ENCODE data around the gene GNB1. TPM values are rescaled to one million over a fixed set of nuclear protein-coding genes. Genes with fewer than 3 reads are reported as not detected.
"Not testable (repeated sequence)": the region's sequence is repeated elsewhere in the genome, so short reads cannot be mapped to it uniquely, and the experiment has no call there.

The GNB1 gene
- total RNA-seq, 1 experiment from 2014 or later: 339 TPM

GRCh38 chr1:1937549-1938275 lies 46.8 kb upstream of the GNB1 start:
- Mint-ChIP-seq H3K4me3 (no peak overlapping the region), H3K36me3 (peaks cover 5% of the 10 kb centered on the region; the same call in 1 of the 2 replicates), H3K9me3 (peaks cover 18% of the 10 kb centered on the region), H3K27ac (no peak overlapping the region), H3K27me3 (ENCODE audit: low read depth) (no peaks in the 10 kb centered on the region), H3K4me1 (no peaks in the 10 kb centered on the region)
- ChIA-PET POLR2A (no interaction called here), CTCF (no interaction called here)
- ATAC-seq (no peak), DNase-seq (ENCODE audit: low spot score) (no peak)
- no peak for TF ChIP-seq RELA (CRISPR knock-in tag; IDR thresholded peaks at IDR 0.05; ENCODE audit: borderline replicate concordance)
- no peak for TF ChIP-seq SMAD4 (CRISPR knock-in tag; IDR thresholded peaks at IDR 0.05)
- TF ChIP-seq ELF4 (CRISPR knock-in tag; IDR thresholded peaks at IDR 0.05; ENCODE audit: low read depth): no peak
- no peak for TF ChIP-seq USF2 (CRISPR knock-in tag; IDR thresholded peaks at IDR 0.05)
- TF ChIP-seq ZNF138 (CRISPR knock-in tag; conservative IDR thresholded peaks at IDR 0.05): no peak
- TF ChIP-seq GRHL2 (CRISPR knock-in tag; IDR thresholded peaks at IDR 0.05; ENCODE audit: insufficient replicate concordance, severe bottlenecking): no peak

- Mint-ChIP-seq H3K4me1 (no peaks in the 10 kb centered on the region), H3K4me3 (no peak overlapping the region), H3K27me3 (ENCODE audit: low read depth) (no peaks in the 10 kb centered on the region), H3K27ac (no peak overlapping the region), H3K9me3 (peaks cover 18% of the 10 kb centered on the region), H3K36me3 (peaks cover 5% of the 10 kb centered on the region; the same call in 1 of the 2 replicates)
- DNase-seq (ENCODE audit: low spot score) (no peak), ATAC-seq (no peak)
- no peak for TF ChIP-seq E2F1 (CRISPR knock-in tag; IDR thresholded peaks at IDR 0.05)
- TF ChIP-seq NR1H2 (CRISPR knock-in tag; IDR thresholded peaks at IDR 0.05): no peak
- TF ChIP-seq TCF7 (CRISPR knock-in tag; IDR thresholded peaks at IDR 0.05; ENCODE audit: low read depth): no peak
- TF ChIP-seq CBFB (CRISPR knock-in tag; IDR thresholded peaks at IDR 0.05; ENCODE audit: low read depth): no peak
- no peak for TF ChIP-seq NFATC4 (CRISPR knock-in tag; IDR thresholded peaks at IDR 0.05)
- no peak for TF ChIP-seq ZNF396 (CRISPR knock-in tag; IDR thresholded peaks at IDR 0.05; ENCODE audit: borderline replicate concordance)
- no peak for TF ChIP-seq FOXK1 (CRISPR knock-in tag; IDR thresholded peaks at IDR 0.05)
- TF ChIP-seq TEAD1 (CRISPR knock-in tag; IDR thresholded peaks at IDR 0.05): no peak
- no peak for TF ChIP-seq FOXP4 (CRISPR knock-in tag; IDR thresholded peaks at IDR 0.05)
- no peak for TF ChIP-seq TP53 (CRISPR knock-in tag; IDR thresholded peaks at IDR 0.05)
- TF ChIP-seq GABPB1 (CRISPR knock-in tag; IDR thresholded peaks at IDR 0.05): no peak
- no peak for TF ChIP-seq ETV6 (CRISPR knock-in tag; IDR thresholded peaks at IDR 0.05)
- no peak for TF ChIP-seq TEAD4 (CRISPR knock-in tag; IDR thresholded peaks at IDR 0.05)
- no peak for TF ChIP-seq E2F4 (CRISPR knock-in tag; IDR thresholded peaks at IDR 0.05; ENCODE audit: borderline replicate concordance, low read depth)
- no peak for TF ChIP-seq RELA (CRISPR knock-in tag; IDR thresholded peaks at IDR 0.05; ENCODE audit: borderline replicate concordance)
- TF ChIP-seq SOX15 (CRISPR knock-in tag; IDR thresholded peaks at IDR 0.05): no peak
- no peak for TF ChIP-seq ZSCAN18 (CRISPR knock-in tag; IDR thresholded peaks at IDR 0.05)
- no peak for TF ChIP-seq MYBL2 (CRISPR knock-in tag; IDR thresholded peaks at IDR 0.05)
- POLR2A ChIA-PET: no interaction called here
- CTCF ChIA-PET: interaction anchor here (1.8 kb wide), 1 partner anchor 108 kb away, joined by 9 read pairs; no protein-coding TSS in a partner anchor
These were observed 46.2 kb upstream of the GNB1 start for GRCh38 chr1:1937061-1937460.

GRCh38 chr1:1934848-1935247 lies 44.0 kb upstream of the GNB1 start:
- H3K36me3 Mint-ChIP-seq; H3K27me3 Mint-ChIP-seq (ENCODE audit: low read depth); H3K4me1 Mint-ChIP-seq; POLR2A ChIA-PET; ATAC-seq; DNase-seq (ENCODE audit: low spot score); H3K4me3 Mint-ChIP-seq; H3K27ac Mint-ChIP-seq: not testable (repeated sequence)
- CTCF ChIA-PET: interaction anchor here (1.3 kb wide), 1 partner anchor 10 kb away, joined by 8 read pairs; no protein-coding TSS in a partner anchor
- peaks cover 18% of the 10 kb centered on the region for H3K9me3 Mint-ChIP-seq

All from WTC11 (cell line).